Kidney (tissue), 14 donors: ENCODE data around the gene TRIM4. TPM values are rescaled to one million over a fixed set of nuclear protein-coding genes. Genes with fewer than 3 reads are reported as not detected.

Experiments
- DNase-seq, 5 donors: peaks; one replicate each; pipeline ENCODE4 v3.0.0-alpha.2; 2013 to 2020
- FAIRE-seq: peaks from 2 replicates; lab custom pipeline; 2012; peaks lifted over from hg19 to GRCh38; lab: Jason Lieb, UNC
- H3K27ac ChIP-seq, 2 donors: one replicate each; pipeline ENCODE4 v1.7.0; 2013; ENCODE audit warnings: low read depth in 2 of 2, low read length in 2 of 2, inconsistent platforms in 1 of 2
- H3K27me3 ChIP-seq: one replicate; pipeline ENCODE4 v1.7.1; 2013; ENCODE audit warnings: low read length, inconsistent platforms; ENCODE audit not compliant: control insufficient read depth, insufficient read depth
- H3K36me3 ChIP-seq, 3 donors: one replicate each; pipeline versions ENCODE4 v1.7.0 to v1.7.1; 2013; ENCODE audit warnings: low read length in 3 of 3, control low read depth in 1 of 3, inconsistent platforms in 1 of 3; ENCODE audit not compliant: insufficient read depth in 3 of 3, control insufficient read depth in 2 of 3
- H3K4me1 ChIP-seq, 3 donors: one replicate each; pipeline versions ENCODE4 v1.7.0 to v1.7.1; 2013; ENCODE audit warnings: low read length in 3 of 3, inconsistent platforms in 1 of 3, low read depth in 1 of 3; ENCODE audit not compliant: control insufficient read depth in 2 of 3, insufficient read depth in 2 of 3
- H3K4me3 ChIP-seq, 3 donors: one replicate each; pipeline versions ENCODE4 v1.7.0 to v1.8.1; 2013; ENCODE audit warnings: low read length in 3 of 3, control low read depth in 1 of 3, inconsistent platforms in 1 of 3
- H3K9ac ChIP-seq, 3 donors: one replicate each; pipeline versions ENCODE4 v1.7.0 to v1.7.1; 2013; ENCODE audit warnings: low read length in 3 of 3, control low read depth in 1 of 3, inconsistent platforms in 1 of 3
- H3K9me3 ChIP-seq, 3 donors: one replicate each; pipeline versions ENCODE4 v1.7.0 to v1.7.1; 2013; ENCODE audit warnings: low read length in 3 of 3, control low read depth in 1 of 3, inconsistent platforms in 1 of 3; ENCODE audit not compliant: control insufficient read depth in 2 of 3, insufficient read depth in 1 of 3
- CTCF ChIP-seq: IDR thresholded peaks from 3 replicates; pipeline ENCODE4 v1.5.1; 2012; ENCODE audit warnings: mild to moderate bottlenecking, moderate library complexity, borderline replicate concordance; ENCODE audit not compliant: insufficient read depth; ENCODE audit errors: extremely low read depth
- intact Hi-C: fragments of 100-400 bp; cut with DNase I; formaldehyde crosslinking; loops from one replicate; pipeline ENCODE4 v1.11.1; 2022
- polyA plus RNA-seq: library from polyadenylated mRNA; stranded (reverse); fragments of 350-450 nt; fragmentation: Illumina TruSeq; extraction: RNeasy Lipid Tissue Mini Kit (QIAGEN cat#74804); gene quantifications from one replicate; pipeline ENCODE4 v1.2.3, GENCODE V29; 2014; ENCODE audit warnings: low read depth, low replicate concordance; ENCODE audit not compliant: insufficient read depth
- total RNA-seq: library from RNA; stranded (reverse); fragmentation: NEBNext Ultra II Directional; extraction: Animal tissue kit (Norgen Biotek cat#: 25700); gene quantifications from one replicate; pipeline ENCODE4 v1.2.1, GENCODE V29; 2021
- donor health status: control.
- donor health status: control.
- donor health status: control.
- donor health status: control.
- donor health status: control.
- donor health status: DM: yes; HTN: yes; CAD: no.
- donor health status: Normal renal cell carcinoma (clear cell type).

Gene TRIM4
- total and polyA plus RNA-seq, 2 donors from 2014 or later, result 15.4 to 30.9 TPM

GRCh38 chr7:99947608-99948007 lies 28.3 kb upstream of the TRIM4 start:
- no peak for DNase-seq
- H3K4me1 ChIP-seq, result no peaks in the 10 kb centered on the region

GRCh38 chr7:99944497-99945070 lies 25.3 kb upstream of the TRIM4 start:
- Histone ChIP-seq H3K36me3 (no peaks in the 10 kb centered on the region), H3K27ac (no peak overlapping the region), H3K4me3 (no peak overlapping the region), H3K4me1 (no peaks in the 10 kb centered on the region), H3K9ac (no peak overlapping the region), H3K9me3 (no peaks in the 10 kb centered on the region), H3K27me3 (no peaks in the 10 kb centered on the region)
- DNase-seq (no peak), FAIRE-seq (no peak)
- no peak for TF ChIP-seq CTCF
- intact Hi-C loops, result no loop called here

More at GRCh38 chr7:99947608-99948007, 28.3 kb upstream of the TRIM4 start:
- intact Hi-C loops, result no loop called here
- no peak for FAIRE-seq
- Histone ChIP-seq H3K9ac (no peak overlapping the region), H3K36me3 (no peaks in the 10 kb centered on the region), H3K27me3 (no peaks in the 10 kb centered on the region), H3K4me3 (no peak overlapping the region), H3K9me3 (no peaks in the 10 kb centered on the region), H3K27ac (no peak overlapping the region)
- TF ChIP-seq CTCF, result no peak

GRCh38 chr7:99943641-99944496 lies 24.5 kb upstream of the TRIM4 start:
- intact Hi-C loops, result no loop called here
- H3K27ac ChIP-seq, result no peak overlapping the region
- no peak overlapping the region for H3K9ac ChIP-seq
- TF ChIP-seq CTCF, result no peak
- no peaks in the 10 kb centered on the region for H3K36me3 ChIP-seq
- no peak overlapping the region for H3K4me3 ChIP-seq
- H3K9me3 ChIP-seq, result no peaks in the 10 kb centered on the region
- H3K27me3 ChIP-seq, result no peaks in the 10 kb centered on the region
- no peaks in the 10 kb centered on the region for H3K4me1 ChIP-seq
- FAIRE-seq (no peak), DNase-seq (no peak)
